Suppressor macrophage (primary cell): Measurements from ENCODE around the gene UBE2J2.

ENCODE experiments used
- DNase-seq, 4 experiments: peaks; one replicate each; pipeline ENCODE4 v3.0.0-alpha.2; 2020 to 2022

UBE2J2 gene

GRCh38 chr1:1210726-1211540 is 62.7 kb downstream of the UBE2J2 start:
- DNase-seq = no peak

- DNase-seq = peak; percentile 40 to 65 (median 54)
These were observed 64.8 kb downstream of the UBE2J2 start for GRCh38 chr1:1208713-1209433.

- DNase-seq = no peak
These were observed 66.1 kb downstream of the UBE2J2 start for GRCh38 chr1:1207571-1207892.

- no peak for DNase-seq
These were observed 66.6 kb downstream of the UBE2J2 start for GRCh38 chr1:1206966-1207531.

GRCh38 chr1:1206376-1206965 is 67.2 kb downstream of the UBE2J2 start, which contains the start of gene TNFRSF18:
TNFRSF18 (minus strand) TSS chr1:1206592; CDS start chr1:1206571, 21 bp downstream.
- no peak for DNase-seq

- peak; percentile 16 to 52 (median 40) for DNase-seq
These were observed 67.8 kb downstream of the UBE2J2 start for GRCh38 chr1:1205769-1206375.

GRCh38 chr1:1204998-1205768 is 68.5 kb downstream of the UBE2J2 start:
- no peak for DNase-seq

- no peak for DNase-seq
These were observed 69.2 kb downstream of the UBE2J2 start for GRCh38 chr1:1204425-1204920.
